GM06990 (cell line): ENCODE measurements around the gene HS1BP3.

Experiments
- DNase-seq: peaks from one replicate; pipeline ENCODE4 v3.0.0-alpha.2; 2011; ENCODE audit not compliant: insufficient read length; ENCODE audit errors: extremely low read depth
- H3K27me3 ChIP-seq: replicated peaks from 2 replicates; pipeline ENCODE4 v1.6.0; 2011; ENCODE audit warnings: low read length; ENCODE audit not compliant: control insufficient read depth, insufficient read depth
- H3K36me3 ChIP-seq: 2 replicates; pipeline ENCODE4 v1.5.1; 2011; ENCODE audit warnings: low read length; ENCODE audit not compliant: control insufficient read depth, insufficient read depth
- H3K4me3 ChIP-seq: replicated peaks from 2 replicates; pipeline ENCODE4 v1.5.1; 2011; ENCODE audit warnings: low read depth, mild to moderate bottlenecking, control low read depth, low read length
- CTCF ChIP-seq: IDR thresholded peaks from 2 replicates; pipeline ENCODE4 v1.5.1; 2011; ENCODE audit warnings: low read length, control low read depth, mild to moderate bottlenecking, inconsistent platforms; ENCODE audit not compliant: insufficient read depth, poor library complexity, severe bottlenecking

The HS1BP3 gene

GRCh38 chr2:20615068-20615465 is 35.8 kb downstream of the HS1BP3 start:
- no peak for TF ChIP-seq CTCF
- H3K27me3 ChIP-seq, result no peaks in the 10 kb centered on the region
- no peaks in the 10 kb centered on the region; the same call in 1 of the 2 replicates for H3K36me3 ChIP-seq
- no peak for DNase-seq
- H3K4me3 ChIP-seq, result no peak overlapping the region

- no peaks in the 10 kb centered on the region; the same call in 1 of the 2 replicates for H3K36me3 ChIP-seq
- no peak for DNase-seq
- no peaks in the 10 kb centered on the region for H3K27me3 ChIP-seq
- no peak overlapping the region for H3K4me3 ChIP-seq
- no peak for TF ChIP-seq CTCF
Measured at GRCh38 chr2:20614201-20615067, 36.5 kb downstream of the HS1BP3 start.

GRCh38 chr2:20612925-20613916 is 37.7 kb downstream of the HS1BP3 start:
- H3K36me3 ChIP-seq, result no peaks in the 10 kb centered on the region
- no peak for DNase-seq

GRCh38 chr2:20611844-20612356 is 39.0 kb downstream of the HS1BP3 start:
- Histone ChIP-seq H3K36me3 (no peaks in the 10 kb centered on the region), H3K4me3 (no peak overlapping the region), H3K27me3 (no peaks in the 10 kb centered on the region)
- DNase-seq, result no peak
- no peak for TF ChIP-seq CTCF

More at GRCh38 chr2:20612925-20613916, 37.7 kb downstream of the HS1BP3 start:
- no peak for TF ChIP-seq CTCF
- Histone ChIP-seq H3K27me3 (no peaks in the 10 kb centered on the region), H3K4me3 (no peak overlapping the region)

GRCh38 chr2:20611077-20611843 is 39.6 kb downstream of the HS1BP3 start:
- TF ChIP-seq CTCF, result no peak
- Histone ChIP-seq H3K4me3 (no peak overlapping the region), H3K36me3 (no peaks in the 10 kb centered on the region), H3K27me3 (no peaks in the 10 kb centered on the region)
- DNase-seq, result no peak
